Left ventricle myocardium inferior (tissue), 1 donor: ENCODE measurements around the gene ASMT. TPM values are rescaled to one million over a fixed set of nuclear protein-coding genes. Genes with fewer than 3 reads are reported as not detected.
"Not testable (repeated sequence)": the region's sequence is repeated elsewhere in the genome, so short reads cannot be mapped to it uniquely, and the experiment has no call there.

ENCODE experiments used
- DNase-seq: peaks from one replicate; pipeline ENCODE4 v3.0.0-alpha.2; 2020
- H3K27ac ChIP-seq: fragments of 200-600 bp; replicated peaks from 2 replicates; pipeline ENCODE4 v1.8.0; 2021
- H3K27me3 ChIP-seq: fragments of 200-600 bp; 2 replicates; pipeline ENCODE4 v1.8.0; 2021; ENCODE audit warnings: low read depth
- H3K36me3 ChIP-seq: fragments of 200-600 bp; 2 replicates; pipeline ENCODE4 v1.8.0; 2021
- H3K4me1 ChIP-seq: fragments of 200-600 bp; 2 replicates; pipeline ENCODE4 v1.8.0; 2021
- H3K4me3 ChIP-seq: fragments of 200-600 bp; 2 replicates; pipeline ENCODE4 v1.8.0; 2021; ENCODE audit warnings: mild to moderate bottlenecking, moderate library complexity
- H3K9me3 ChIP-seq: fragments of 200-600 bp; replicated peaks from 2 replicates; pipeline ENCODE4 v1.8.0; 2021
- CTCF ChIP-seq: fragments of 200-600 bp; IDR thresholded peaks from 2 replicates; pipeline ENCODE4 v1.8.0; 2021; ENCODE audit warnings: antibody characterized with exemption, mild to moderate bottlenecking, borderline replicate concordance
- intact Hi-C: fragments of 100-400 bp; cut with micrococcal nuclease; formaldehyde crosslinking; loops from one replicate; pipeline ENCODE4 v1.11.0; 2022
- total RNA-seq: library from RNA; stranded (reverse); fragmentation: NEBNext Ultra II Directional; extraction: Animal tissue kit (Norgen Biotek cat#: 25700); gene quantifications from one replicate; pipeline ENCODE4 v1.2.1, GENCODE V29; 2021
- donor health status: DM: no; HTN: yes; CAD: no; lungs with severe emphysema.

The ASMT gene
- total RNA-seq, 1 donor from 2014 or later, result not detected

DNA sequence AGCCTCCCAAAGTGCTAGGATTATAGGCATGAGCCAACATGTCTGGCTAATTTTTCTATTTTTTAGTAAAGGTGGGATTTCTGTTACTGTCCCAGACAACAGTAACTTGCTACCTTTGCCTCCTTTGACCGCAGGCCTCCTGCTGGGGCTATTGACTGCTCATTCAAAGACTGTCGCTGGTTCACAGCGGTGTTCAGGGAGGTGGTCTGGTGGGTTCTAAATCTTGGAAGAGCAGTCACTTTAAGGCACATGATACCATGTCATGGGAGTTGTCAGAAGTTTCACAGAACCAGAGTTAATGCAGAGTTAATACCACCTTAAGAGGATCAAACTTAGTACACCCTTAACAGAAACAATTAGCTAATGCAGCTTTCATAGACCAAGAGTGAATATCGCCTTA lies 3.8 kb downstream of the ASMT start:
- no peak for TF ChIP-seq CTCF
- H3K27me3 ChIP-seq, result no peaks in the 10 kb centered on the region
- intact Hi-C loops, result no loop called here
- H3K9me3 ChIP-seq, result no peaks in the 10 kb centered on the region
- H3K4me3 ChIP-seq, result no peak overlapping the region
- DNase-seq, result no peak
- H3K36me3 ChIP-seq, result no peaks in the 10 kb centered on the region
- no peak overlapping the region for H3K27ac ChIP-seq
- no peaks in the 10 kb centered on the region for H3K4me1 ChIP-seq

- Histone ChIP-seq H3K27ac (no peak overlapping the region), H3K4me3 (no peak overlapping the region), H3K4me1 (no peaks in the 10 kb centered on the region), H3K27me3 (no peaks in the 10 kb centered on the region), H3K9me3 (no peaks in the 10 kb centered on the region), H3K36me3 (no peaks in the 10 kb centered on the region)
- no peak for DNase-seq
- intact Hi-C loops, result no loop called here
- TF ChIP-seq CTCF, result no peak
Observed at GRCh38 chrX:1623691-1624090, 8.8 kb downstream of the ASMT start.

- intact Hi-C loops, H3K4me1 ChIP-seq, H3K36me3 ChIP-seq, H3K27me3 ChIP-seq, H3K27ac ChIP-seq, H3K9me3 ChIP-seq, H3K4me3 ChIP-seq, DNase-seq: not testable (repeated sequence)
Observed at GRCh38 chrX:1624158-1624860, 9.4 kb downstream of the ASMT start.

GRCh38 chrX:1624861-1625215 lies 10.0 kb downstream of the ASMT start:
- DNase-seq, H3K4me1 ChIP-seq, H3K9me3 ChIP-seq, intact Hi-C loops, H3K36me3 ChIP-seq, H3K27me3 ChIP-seq, H3K4me3 ChIP-seq, H3K27ac ChIP-seq: not testable (repeated sequence)

DNA sequence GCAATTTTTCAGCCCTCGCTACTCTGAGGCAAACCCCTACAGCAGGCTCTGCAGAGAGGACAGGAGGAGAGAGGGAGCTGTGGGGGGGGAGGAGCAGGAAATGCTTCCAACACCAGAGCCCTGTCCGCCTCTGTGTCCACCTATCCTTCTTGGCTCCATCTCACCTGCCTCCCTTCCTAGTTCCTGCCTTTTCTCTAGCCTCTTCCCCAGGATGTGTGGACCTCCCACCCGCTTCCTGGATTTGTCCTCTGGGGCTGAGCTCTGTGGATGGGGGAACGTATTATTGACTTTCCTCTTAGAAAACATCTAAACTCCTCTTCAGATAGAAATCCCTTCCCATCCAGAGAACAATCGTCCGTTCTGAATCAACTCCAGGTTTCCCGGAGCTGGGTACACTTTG lies 14.4 kb downstream of the ASMT start:
- intact Hi-C loops, result no loop called here
- Histone ChIP-seq H3K4me3 (no peak overlapping the region), H3K36me3 (no peaks in the 10 kb centered on the region), H3K9me3 (no peaks in the 10 kb centered on the region), H3K27ac (no peak overlapping the region), H3K4me1 (no peaks in the 10 kb centered on the region), H3K27me3 (no peaks in the 10 kb centered on the region)
- no peak for TF ChIP-seq CTCF
- no peak for DNase-seq

GRCh38 chrX:1646009-1646408 lies 31.1 kb downstream of the ASMT start:
- Histone ChIP-seq H3K27ac (no peak overlapping the region), H3K9me3 (peaks cover 23% of the 10 kb centered on the region), H3K27me3 (peaks cover 26% of the 10 kb centered on the region), H3K4me1 (no peaks in the 10 kb centered on the region), H3K4me3 (no peak overlapping the region), H3K36me3 (no peaks in the 10 kb centered on the region)
- TF ChIP-seq CTCF, result no peak
- intact Hi-C loops, result no loop called here
- DNase-seq, result no peak
